Mucosa of stomach (tissue), 1 donor: ENCODE data around the gene ISCU.

Source experiments
- H3K27me3 ChIP-seq: one replicate; pipeline ENCODE4 v1.7.0; 2013; ENCODE audit warnings: mild to moderate bottlenecking, low read length; ENCODE audit not compliant: control insufficient read depth, insufficient read depth
- H3K36me3 ChIP-seq: one replicate; pipeline ENCODE4 v1.7.0; 2013; ENCODE audit warnings: low read length; ENCODE audit not compliant: control insufficient read depth, insufficient read depth
- H3K4me1 ChIP-seq: one replicate; pipeline ENCODE4 v1.7.0; 2013; ENCODE audit warnings: mild to moderate bottlenecking, low read length; ENCODE audit not compliant: control insufficient read depth, insufficient read depth
- H3K4me3 ChIP-seq: one replicate; pipeline ENCODE4 v1.7.0; 2013; ENCODE audit warnings: low read length
- H3K9ac ChIP-seq: one replicate; pipeline ENCODE4 v1.7.0; 2013; ENCODE audit warnings: mild to moderate bottlenecking, low read length, moderate library complexity
- H3K9me3 ChIP-seq: one replicate; pipeline ENCODE4 v1.7.0; 2013; ENCODE audit warnings: mild to moderate bottlenecking, low read length, moderate library complexity; ENCODE audit not compliant: control insufficient read depth
- donor health status: Pancreatic carcinoma.

Gene ISCU

GRCh38 chr12:108597559-108598471 lies 35.4 kb downstream of the ISCU start, which contains the start of gene TMEM119:
Gene TMEM119, minus strand, starts transcription at chr12:108598084. Its CDS starts 5,701 bp downstream, at chr12:108592383.
- Histone ChIP-seq H3K27me3 (peaks cover 5% of the 10 kb centered on the region), H3K9me3 (no peaks in the 10 kb centered on the region), H3K4me1 (no peaks in the 10 kb centered on the region), H3K36me3 (no peaks in the 10 kb centered on the region), H3K9ac (no peak within 1 kb of the TSS), H3K4me3 (no peak within 1 kb of the TSS)

GRCh38 chr12:108598553-108599250 lies 36.3 kb downstream of the ISCU start:
- Histone ChIP-seq H3K9me3 (no peaks in the 10 kb centered on the region), H3K36me3 (no peaks in the 10 kb centered on the region), H3K9ac (no peak overlapping the region), H3K4me1 (no peaks in the 10 kb centered on the region), H3K4me3 (no peak overlapping the region), H3K27me3 (peaks cover 5% of the 10 kb centered on the region)

DNA sequence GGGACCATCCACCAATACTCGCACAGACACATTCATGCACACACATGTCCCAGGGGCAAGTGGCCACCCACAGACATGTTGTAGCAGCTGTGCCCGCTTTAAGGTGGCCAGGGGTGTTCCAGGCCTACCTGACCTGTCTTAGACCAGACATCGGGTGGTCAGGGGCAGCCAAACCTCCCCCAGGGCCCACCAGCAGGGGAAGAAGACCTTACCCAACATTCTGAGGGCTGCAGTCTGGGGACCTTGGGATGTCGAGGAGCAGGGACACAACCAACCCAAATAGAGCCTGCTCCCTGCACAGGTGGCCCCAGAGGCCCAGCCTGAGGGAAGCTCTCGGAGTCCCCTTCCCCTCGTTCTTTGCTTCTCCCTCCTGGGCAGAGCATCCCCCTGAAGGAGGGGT lies 37.1 kb downstream of the ISCU start:
- peaks cover 5% of the 10 kb centered on the region for H3K27me3 ChIP-seq
- no peaks in the 10 kb centered on the region for H3K9me3 ChIP-seq
- no peaks in the 10 kb centered on the region for H3K4me1 ChIP-seq
- no peaks in the 10 kb centered on the region for H3K36me3 ChIP-seq
- no peak overlapping the region for H3K4me3 ChIP-seq
- no peak overlapping the region for H3K9ac ChIP-seq

DNA sequence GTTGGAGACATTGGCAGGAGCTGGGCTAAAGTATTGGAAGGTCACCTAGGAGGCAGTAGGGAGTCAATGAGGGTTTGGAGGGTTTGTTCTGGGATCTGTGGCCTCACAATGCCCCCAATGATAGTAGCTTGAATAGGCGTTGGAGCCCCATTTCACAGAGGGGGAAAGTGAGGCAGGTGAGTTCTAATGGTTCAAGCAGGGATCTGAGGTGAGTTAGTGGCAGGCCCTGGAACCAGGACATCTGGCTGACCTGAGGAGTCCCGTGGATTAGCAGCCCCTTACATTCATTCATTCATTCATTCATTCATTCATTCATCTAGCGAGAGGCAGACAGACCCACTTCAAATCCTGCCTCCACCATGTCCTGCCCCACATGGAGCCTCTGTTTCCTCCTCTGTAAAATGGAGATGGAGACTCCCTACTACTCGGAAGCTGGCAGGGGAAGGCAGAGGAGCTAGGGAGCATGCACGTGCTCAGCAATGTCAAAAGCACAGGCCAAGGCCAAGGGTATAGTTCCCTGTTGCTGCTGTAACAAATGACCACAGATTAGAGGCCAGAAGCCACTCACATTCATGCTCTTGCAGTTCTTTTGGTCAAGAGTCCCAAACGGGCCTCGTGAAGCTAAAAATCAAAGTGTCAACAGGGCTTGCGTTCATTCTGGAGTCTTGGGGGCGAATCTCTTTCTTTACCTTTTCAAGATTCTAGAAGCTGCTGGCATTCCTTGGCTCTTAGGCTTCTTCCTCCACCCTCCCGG lies 37.7 kb downstream of the ISCU start:
- Histone ChIP-seq H3K27me3 (peaks cover 5% of the 10 kb centered on the region), H3K4me1 (no peaks in the 10 kb centered on the region), H3K36me3 (no peaks in the 10 kb centered on the region), H3K4me3 (no peak overlapping the region), H3K9me3 (no peaks in the 10 kb centered on the region), H3K9ac (no peak overlapping the region)

GRCh38 chr12:108600702-108601007 lies 38.3 kb downstream of the ISCU start:
- Histone ChIP-seq H3K27me3 (peaks cover 5% of the 10 kb centered on the region), H3K9ac (no peak overlapping the region), H3K9me3 (no peaks in the 10 kb centered on the region), H3K4me1 (no peaks in the 10 kb centered on the region), H3K36me3 (no peaks in the 10 kb centered on the region), H3K4me3 (no peak overlapping the region)

- Histone ChIP-seq H3K9me3 (no peaks in the 10 kb centered on the region), H3K36me3 (no peaks in the 10 kb centered on the region), H3K27me3 (peaks cover 5% of the 10 kb centered on the region), H3K4me3 (no peak overlapping the region), H3K4me1 (no peaks in the 10 kb centered on the region), H3K9ac (no peak overlapping the region)
Observed at GRCh38 chr12:108602209-108602705, 39.9 kb downstream of the ISCU start.

DNA sequence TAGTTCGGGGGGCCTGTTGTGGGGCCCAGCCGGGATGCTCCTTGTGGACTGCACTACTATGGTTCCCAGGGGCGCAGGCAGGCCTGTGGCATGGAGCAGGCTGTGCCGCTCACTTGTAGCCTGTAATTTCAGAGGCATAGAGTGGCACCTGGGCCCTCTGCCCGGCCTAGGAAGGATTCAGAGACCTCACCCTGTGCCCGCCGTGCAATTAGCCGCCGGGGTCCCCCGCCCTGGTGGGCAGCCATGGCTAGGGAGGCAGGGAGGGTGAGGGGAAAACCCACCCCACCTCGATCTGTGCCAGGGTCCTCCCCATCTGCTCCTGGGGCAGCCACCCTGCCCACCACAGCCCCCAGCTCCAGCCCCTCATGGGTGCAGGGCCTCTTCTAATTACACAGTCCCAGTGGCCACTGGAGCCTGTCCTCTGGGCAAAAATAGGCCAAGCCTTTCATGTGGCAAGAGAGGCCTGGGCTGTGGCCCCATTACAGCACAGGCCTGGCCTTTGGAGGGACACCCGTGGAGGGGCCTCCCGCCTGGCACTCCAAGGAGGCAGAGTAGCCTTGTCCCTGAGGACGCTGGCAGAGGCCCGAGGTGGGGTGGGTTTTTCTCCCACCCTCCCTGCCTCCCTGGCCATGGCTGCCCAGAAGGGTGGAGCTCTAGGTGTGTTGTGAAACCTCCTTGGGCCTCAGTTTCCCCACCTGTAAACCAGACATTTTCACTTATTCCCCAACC lies 40.7 kb downstream of the ISCU start:
- H3K9ac ChIP-seq = no peak overlapping the region
- H3K4me1 ChIP-seq = no peaks in the 10 kb centered on the region
- no peaks in the 10 kb centered on the region for H3K9me3 ChIP-seq
- no peaks in the 10 kb centered on the region for H3K36me3 ChIP-seq
- H3K4me3 ChIP-seq = no peak overlapping the region
- peaks cover 5% of the 10 kb centered on the region for H3K27me3 ChIP-seq

- Histone ChIP-seq H3K9ac (no peak overlapping the region), H3K27me3 (no peaks in the 10 kb centered on the region), H3K4me3 (no peak overlapping the region), H3K9me3 (no peaks in the 10 kb centered on the region), H3K4me1 (no peaks in the 10 kb centered on the region), H3K36me3 (no peaks in the 10 kb centered on the region)
Observed at GRCh38 chr12:108603743-108604142, 41.3 kb downstream of the ISCU start.

DNA sequence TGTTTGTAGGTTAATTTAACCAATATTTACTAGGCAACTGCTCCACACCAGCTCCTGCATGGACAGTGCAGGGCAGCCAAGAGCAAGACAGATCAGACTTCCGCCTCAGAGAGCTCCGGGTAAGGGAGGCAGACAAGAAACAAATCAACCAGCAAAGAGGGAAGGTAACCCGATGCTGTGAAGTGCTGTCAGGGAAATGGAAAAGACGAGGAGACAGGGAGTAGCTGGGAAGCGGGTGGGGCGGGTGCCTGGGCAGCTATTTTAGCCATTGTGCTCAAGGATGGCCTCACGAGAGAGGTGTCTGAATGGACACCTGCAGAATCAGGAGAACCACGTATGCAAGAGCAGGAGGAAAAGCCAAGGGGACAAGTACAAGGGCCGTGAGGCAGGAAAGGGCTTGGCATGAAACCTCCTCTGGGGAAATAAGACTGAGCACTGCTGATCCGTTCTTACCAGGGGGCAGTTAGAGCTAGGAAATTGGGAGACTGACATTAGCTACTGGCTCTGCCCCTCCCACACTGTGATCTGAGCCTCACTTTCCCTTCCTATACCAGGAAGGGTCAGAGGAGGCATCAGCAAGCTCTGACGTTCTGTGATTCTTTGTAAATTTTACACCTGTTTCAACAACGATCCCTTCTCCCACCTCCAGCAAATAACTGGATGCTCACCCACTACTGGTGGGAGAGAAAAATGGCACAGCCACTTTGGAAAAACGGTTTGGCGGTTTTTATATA lies 42.0 kb downstream of the ISCU start:
- no peaks in the 10 kb centered on the region for H3K9me3 ChIP-seq
- H3K4me3 ChIP-seq = no peak overlapping the region
- H3K4me1 ChIP-seq = no peaks in the 10 kb centered on the region
- no peaks in the 10 kb centered on the region for H3K27me3 ChIP-seq
- H3K9ac ChIP-seq = no peak overlapping the region
- H3K36me3 ChIP-seq = no peaks in the 10 kb centered on the region

DNA sequence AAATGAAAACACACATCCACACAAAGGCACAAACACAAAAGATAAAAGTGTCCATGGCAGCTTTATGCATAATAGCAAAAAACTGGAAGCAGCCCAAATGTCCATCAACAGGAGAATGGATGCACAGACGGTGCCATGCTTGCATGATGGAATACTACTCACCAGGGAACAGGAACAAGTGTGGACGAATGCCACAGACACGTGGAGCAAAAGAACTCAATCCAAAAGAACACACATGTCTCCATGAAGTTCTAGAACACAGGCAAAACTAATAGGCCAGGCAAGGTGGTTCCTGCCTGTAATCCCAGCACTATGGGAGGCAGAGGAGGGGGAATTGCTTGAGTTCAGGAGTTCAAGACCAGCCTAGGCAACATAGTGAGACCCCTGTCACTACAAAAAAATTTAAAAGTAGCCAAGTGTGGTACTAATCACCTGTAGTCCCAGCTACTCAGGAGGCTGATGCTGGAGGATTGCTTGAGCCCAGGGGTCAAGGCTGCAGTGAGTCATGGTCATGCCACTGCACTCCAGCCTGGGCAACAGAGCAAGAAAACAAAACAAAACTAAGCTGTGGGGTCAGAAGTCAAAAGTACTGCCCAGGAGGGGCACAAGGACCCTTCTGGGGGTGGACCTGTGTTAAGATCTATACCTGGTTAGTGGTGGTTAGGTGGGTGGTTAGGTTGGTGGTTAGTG lies 42.7 kb downstream of the ISCU start:
- H3K4me1 ChIP-seq = no peaks in the 10 kb centered on the region
- H3K9ac ChIP-seq = no peak overlapping the region
- no peaks in the 10 kb centered on the region for H3K9me3 ChIP-seq
- H3K27me3 ChIP-seq = no peaks in the 10 kb centered on the region
- H3K4me3 ChIP-seq = no peak overlapping the region
- no peaks in the 10 kb centered on the region for H3K36me3 ChIP-seq
